ENCODE measurements around the gene CNNM3. TPM values are rescaled to one million over a fixed set of nuclear protein-coding genes. Genes with fewer than 3 reads are reported as not detected.
"Not testable (repeated sequence)": the region's sequence is repeated elsewhere in the genome, so short reads cannot be mapped to it uniquely, and the experiment has no call there.

The CNNM3 gene
- polyA plus RNA-seq, 1 experiment = 9.8 TPM

GRCh38 chr2:96792772-96793749 is 23.0 kb upstream of the CNNM3 start:
- DNase-seq (ENCODE audit: low read depth) = no peak
- TF ChIP-seq, protein P1, sequence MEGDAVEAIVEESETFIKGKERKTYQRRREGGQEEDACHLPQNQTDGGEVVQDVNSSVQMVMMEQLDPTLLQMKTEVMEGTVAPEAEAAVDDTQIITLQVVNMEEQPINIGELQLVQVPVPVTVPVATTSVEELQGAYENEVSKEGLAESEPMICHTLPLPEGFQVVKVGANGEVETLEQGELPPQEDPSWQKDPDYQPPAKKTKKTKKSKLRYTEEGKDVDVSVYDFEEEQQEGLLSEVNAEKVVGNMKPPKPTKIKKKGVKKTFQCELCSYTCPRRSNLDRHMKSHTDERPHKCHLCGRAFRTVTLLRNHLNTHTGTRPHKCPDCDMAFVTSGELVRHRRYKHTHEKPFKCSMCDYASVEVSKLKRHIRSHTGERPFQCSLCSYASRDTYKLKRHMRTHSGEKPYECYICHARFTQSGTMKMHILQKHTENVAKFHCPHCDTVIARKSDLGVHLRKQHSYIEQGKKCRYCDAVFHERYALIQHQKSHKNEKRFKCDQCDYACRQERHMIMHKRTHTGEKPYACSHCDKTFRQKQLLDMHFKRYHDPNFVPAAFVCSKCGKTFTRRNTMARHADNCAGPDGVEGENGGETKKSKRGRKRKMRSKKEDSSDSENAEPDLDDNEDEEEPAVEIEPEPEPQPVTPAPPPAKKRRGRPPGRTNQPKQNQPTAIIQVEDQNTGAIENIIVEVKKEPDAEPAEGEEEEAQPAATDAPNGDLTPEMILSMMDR (IDR thresholded peaks at IDR 0.05; ENCODE audit: insufficient read depth, low read depth, low read length) = no peak
- no peaks in the 10 kb centered on the region for H3K36me3 ChIP-seq (ENCODE audit: control insufficient read depth, insufficient read depth, low read length)
- ChIA-PET POLR2A (no interaction called here), CTCF (interaction anchor here (2.4 kb wide), 1 partner anchor 30 kb away, joined by 7 read pairs; no protein-coding TSS in a partner anchor)
- H3K27me3 ChIP-seq (ENCODE audit: control insufficient read depth, insufficient read depth, low read length) = no peaks in the 10 kb centered on the region
- H3K4me3 ChIP-seq (ENCODE audit: low read depth, low read length) = no peak overlapping the region

DNA sequence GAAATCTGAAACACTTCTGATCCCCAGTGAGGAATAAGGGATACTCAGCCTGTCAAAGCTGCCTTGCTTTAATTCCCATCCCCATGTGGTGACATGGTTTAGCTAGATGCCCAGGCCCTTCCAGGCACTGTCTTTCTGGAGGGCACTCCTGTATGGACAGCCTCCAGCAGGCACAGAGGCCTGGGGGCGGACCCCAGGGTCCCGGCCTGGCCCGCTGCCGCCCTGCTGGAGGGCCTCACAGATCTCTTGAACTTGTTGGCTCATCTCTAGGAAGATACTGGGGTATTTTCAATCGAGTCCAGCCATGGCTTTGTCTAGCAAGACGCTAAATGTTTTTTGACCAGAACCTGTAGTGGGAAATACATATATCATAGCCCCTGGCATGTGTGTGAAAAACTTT is 21.0 kb upstream of the CNNM3 start:
- CTCF ChIA-PET = no interaction called here
- no peak for DNase-seq (ENCODE audit: low read depth)
- POLR2A ChIA-PET = no interaction called here
- H3K36me3 ChIP-seq (ENCODE audit: control insufficient read depth, insufficient read depth, low read length) = peaks cover 2% of the 10 kb centered on the region; the same call in 1 of the 2 replicates
- H3K27me3 ChIP-seq (ENCODE audit: control insufficient read depth, insufficient read depth, low read length) = no peaks in the 10 kb centered on the region
- H3K4me3 ChIP-seq (ENCODE audit: low read depth, low read length) = no peak overlapping the region
- TF ChIP-seq, protein P1 (IDR thresholded peaks at IDR 0.05; ENCODE audit: insufficient read depth, low read depth, low read length) = no peak

GRCh38 chr2:96796497-96796896 is 19.6 kb upstream of the CNNM3 start:
- H3K27me3 ChIP-seq (ENCODE audit: control insufficient read depth, insufficient read depth, low read length); POLR2A ChIA-PET; DNase-seq (ENCODE audit: low read depth); H3K36me3 ChIP-seq (ENCODE audit: control insufficient read depth, insufficient read depth, low read length); H3K4me3 ChIP-seq (ENCODE audit: low read depth, low read length): not testable (repeated sequence)
- CTCF ChIA-PET = interaction anchor here (2.2 kb wide), 1 partner anchor 11 kb away, joined by 6 read pairs; no protein-coding TSS in a partner anchor

DNA sequence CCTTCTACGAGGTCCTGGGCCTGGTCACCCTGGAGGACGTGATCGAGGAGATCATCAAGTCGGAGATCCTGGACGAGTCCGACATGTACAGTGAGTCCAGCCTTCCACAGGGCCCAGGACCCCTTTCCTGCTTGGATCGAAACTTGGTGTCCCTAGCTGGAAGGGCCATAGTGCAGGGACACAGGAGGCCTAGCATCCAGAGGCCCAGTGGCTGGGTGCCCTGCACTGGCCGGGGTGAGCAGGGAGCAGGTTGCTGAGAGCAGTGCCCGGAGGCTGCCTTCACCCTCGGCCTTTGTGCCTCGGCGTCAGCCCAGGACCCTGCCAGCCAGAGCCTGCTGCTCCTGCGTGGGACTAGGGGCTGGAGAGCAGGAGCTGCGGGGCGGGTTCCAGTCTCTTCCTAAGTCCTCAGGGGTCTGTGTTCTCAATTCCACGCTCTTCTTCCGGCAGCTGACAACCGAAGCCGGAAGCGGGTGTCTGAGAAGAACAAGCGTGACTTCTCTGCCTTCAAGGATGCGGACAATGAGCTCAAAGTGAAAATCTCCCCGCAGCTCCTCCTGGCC is 18.9 kb upstream of the CNNM3 start:
- DNase-seq (ENCODE audit: low read depth) = no peak
- POLR2A ChIA-PET = no interaction called here
- CTCF ChIA-PET = interaction anchor here (2.2 kb wide), 1 partner anchor 11 kb away, joined by 6 read pairs; no protein-coding TSS in a partner anchor
- Histone ChIP-seq H3K27me3 (ENCODE audit: control insufficient read depth, insufficient read depth, low read length) (no peaks in the 10 kb centered on the region), H3K4me3 (ENCODE audit: low read depth, low read length) (no peak overlapping the region), H3K36me3 (ENCODE audit: control insufficient read depth, insufficient read depth, low read length) (peaks cover 6% of the 10 kb centered on the region; the same call in 1 of the 2 replicates)
- TF ChIP-seq, protein P1 (IDR thresholded peaks at IDR 0.05; ENCODE audit: insufficient read depth, low read depth, low read length) = no peak

DNA sequence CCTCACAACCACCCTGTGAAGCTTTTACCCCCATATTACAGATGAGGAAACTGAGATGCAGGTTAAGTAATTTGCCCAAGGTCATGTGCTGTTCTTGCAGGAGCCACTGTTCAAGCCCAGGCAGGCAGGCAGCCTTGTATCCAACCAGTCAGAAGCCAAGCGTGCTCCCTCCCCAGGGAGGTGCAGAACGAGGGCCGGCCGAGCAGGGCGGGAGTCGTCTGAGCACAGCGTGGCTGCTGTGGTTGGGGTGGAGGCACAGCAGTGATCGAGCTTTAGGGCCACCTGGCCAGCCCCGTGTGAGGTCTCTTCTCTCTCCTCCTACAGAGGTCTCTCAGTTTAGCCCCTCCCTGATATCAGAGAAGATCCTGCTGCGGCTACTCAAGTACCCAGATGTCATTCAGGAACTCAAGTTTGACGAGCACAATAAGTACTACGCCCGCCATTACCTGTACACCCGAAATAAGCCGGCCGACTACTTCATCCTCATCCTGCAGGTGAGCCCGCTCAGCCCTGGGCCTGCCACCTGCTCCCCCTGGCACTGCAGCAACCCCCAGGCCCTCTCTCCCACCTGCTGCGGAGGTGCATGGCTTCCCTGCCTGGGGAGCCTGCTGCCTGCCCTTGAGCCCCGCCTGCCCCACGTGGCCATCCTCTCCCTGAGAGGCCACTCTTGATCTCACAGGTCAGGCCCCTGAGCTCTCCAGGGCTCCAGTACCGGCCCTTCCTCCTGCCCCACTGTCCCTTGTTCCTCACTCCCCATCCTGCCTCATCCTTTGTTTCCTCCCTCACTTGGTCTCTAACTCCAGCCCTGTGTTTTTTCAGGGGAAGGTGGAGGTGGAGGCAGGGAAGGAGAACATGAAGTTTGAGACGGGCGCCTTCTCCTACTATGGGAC is 17.1 kb upstream of the CNNM3 start:
- TF ChIP-seq, protein P1 (IDR thresholded peaks at IDR 0.05; ENCODE audit: insufficient read depth, low read depth, low read length) = no peak
- H3K36me3 ChIP-seq (ENCODE audit: control insufficient read depth, insufficient read depth, low read length) = peaks cover 6% of the 10 kb centered on the region; the same call in 1 of the 2 replicates
- CTCF ChIA-PET = interaction anchor here (1.1 to 2.3 kb wide), 4 partner anchors 9 to 179 kb away, joined by 3 to 10 read pairs (median 6); no protein-coding TSS in a partner anchor
- DNase-seq (ENCODE audit: low read depth) = no peak
- H3K27me3 ChIP-seq (ENCODE audit: control insufficient read depth, insufficient read depth, low read length) = no peaks in the 10 kb centered on the region
- POLR2A ChIA-PET = no interaction called here
- H3K4me3 ChIP-seq (ENCODE audit: low read depth, low read length) = no peak overlapping the region

Data from BJ (cell line).